DOHH2 (cell line): ENCODE measurements around the gene FLNB.

Experiments used
- EZH2phosphoT487 ChIP-seq: fragments of 200-600 bp; sonication (generic); IDR thresholded peaks from 2 replicates; pipeline ENCODE4 v1.6.1; 2017; ENCODE audit warnings: borderline replicate concordance, mild to moderate bottlenecking, antibody characterized with exemption, low read length, moderate library complexity, mixed read lengths
- TF ChIP-seq, protein P1 (sequence below): fragments of 200-600 bp; sonication (generic); IDR thresholded peaks from one replicate; pipeline ENCODE4 v1.5.1; 2014; ENCODE audit warnings: antibody characterized with exemption, mild to moderate bottlenecking, low read depth, low read length; ENCODE audit not compliant: poor library complexity, severe bottlenecking

DNA sequence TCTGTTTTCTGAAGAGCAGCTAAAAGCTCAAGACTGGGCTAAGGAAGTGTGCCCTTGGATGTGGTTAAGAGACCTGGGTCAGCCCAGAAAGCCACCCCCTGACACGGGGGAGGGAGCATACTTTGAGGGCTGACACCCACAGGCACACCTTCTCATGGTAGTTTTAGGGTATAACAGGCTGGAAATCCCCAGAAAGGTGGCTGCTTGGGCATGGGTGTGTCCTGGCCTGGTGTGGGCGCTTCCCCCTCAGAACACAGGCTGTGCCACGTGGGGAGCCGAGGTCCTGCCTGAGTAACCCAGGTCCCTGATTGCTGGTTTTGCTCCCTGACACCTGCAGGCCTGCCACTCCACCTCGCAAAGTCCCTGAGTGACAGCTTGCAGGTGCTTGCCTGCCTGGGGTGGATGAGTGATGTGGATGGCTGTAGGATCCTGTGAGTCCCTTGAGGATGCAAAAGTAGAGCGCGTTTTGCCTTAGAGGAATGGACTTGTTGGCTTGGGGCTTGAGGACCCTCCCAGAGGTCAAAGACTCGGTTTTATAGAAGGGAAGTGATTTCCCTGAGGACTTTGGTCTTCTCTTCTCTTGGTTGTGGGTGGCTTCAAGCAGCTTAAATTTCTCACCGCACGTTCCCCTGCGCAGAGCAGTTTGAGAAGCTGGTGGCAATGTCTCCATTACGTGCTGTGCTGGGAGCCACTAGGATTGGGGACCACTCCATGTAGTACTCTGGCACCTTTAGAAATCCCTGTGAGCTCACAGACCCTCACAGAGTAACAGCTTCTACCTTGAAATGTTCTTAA, 108.1 kb downstream of the FLNB start:
- TF ChIP-seq, protein P1, sequence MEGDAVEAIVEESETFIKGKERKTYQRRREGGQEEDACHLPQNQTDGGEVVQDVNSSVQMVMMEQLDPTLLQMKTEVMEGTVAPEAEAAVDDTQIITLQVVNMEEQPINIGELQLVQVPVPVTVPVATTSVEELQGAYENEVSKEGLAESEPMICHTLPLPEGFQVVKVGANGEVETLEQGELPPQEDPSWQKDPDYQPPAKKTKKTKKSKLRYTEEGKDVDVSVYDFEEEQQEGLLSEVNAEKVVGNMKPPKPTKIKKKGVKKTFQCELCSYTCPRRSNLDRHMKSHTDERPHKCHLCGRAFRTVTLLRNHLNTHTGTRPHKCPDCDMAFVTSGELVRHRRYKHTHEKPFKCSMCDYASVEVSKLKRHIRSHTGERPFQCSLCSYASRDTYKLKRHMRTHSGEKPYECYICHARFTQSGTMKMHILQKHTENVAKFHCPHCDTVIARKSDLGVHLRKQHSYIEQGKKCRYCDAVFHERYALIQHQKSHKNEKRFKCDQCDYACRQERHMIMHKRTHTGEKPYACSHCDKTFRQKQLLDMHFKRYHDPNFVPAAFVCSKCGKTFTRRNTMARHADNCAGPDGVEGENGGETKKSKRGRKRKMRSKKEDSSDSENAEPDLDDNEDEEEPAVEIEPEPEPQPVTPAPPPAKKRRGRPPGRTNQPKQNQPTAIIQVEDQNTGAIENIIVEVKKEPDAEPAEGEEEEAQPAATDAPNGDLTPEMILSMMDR, result no peak
- no peak for TF ChIP-seq EZH2phosphoT487
